Body of pancreas (tissue), 4 donors: ENCODE results near the gene ANO2.

ENCODE experiments used
- CTCF ChIP-seq, 7 experiments: fragments of 450-650 bp in 4 of 7; fragments of 200-600 bp in 3 of 7; sonication (generic) in 3 of 7; IDR thresholded peaks; one replicate each; pipeline ENCODE4 v1.5.1; 2016 to 2019; ENCODE audit warnings: antibody characterized with exemption in 7 of 7
- POLR2A ChIP-seq, 3 donors: fragments of 450-650 bp; IDR thresholded peaks; one replicate each; pipeline ENCODE4 v1.6.1; 2016; ENCODE audit warnings: antibody characterized with exemption in 3 of 3, mild to moderate bottlenecking in 2 of 3

- no peak for TF ChIP-seq CTCF (IDR thresholded peaks at IDR 0.05)
- no peak for TF ChIP-seq POLR2A (IDR thresholded peaks at IDR 0.05)
These were observed 30.5 kb downstream of the ANO2 start for GRCh38 chr12:5914387-5915149.
